Stimulated activated CD4-positive, alpha-beta T cell treated with anti-CD3 and anti-CD28 coated beads, Interleukin-12 subunit alpha, Interleukin-12 subunit beta, amount 100 ng/mL, for 4 hours (primary cell): Measurements from ENCODE around the gene NUDT12.

Source experiments
- DNase-seq: peaks from one replicate; pipeline ENCODE4 v3.0.0-alpha.2; 2020

The NUDT12 gene

GRCh38 chr5:103539376-103540330 lies 22.9 kb downstream of the NUDT12 start:
- DNase-seq: no peak

GRCh38 chr5:103532086-103532734 lies 30.4 kb downstream of the NUDT12 start:
- no peak for DNase-seq

DNA sequence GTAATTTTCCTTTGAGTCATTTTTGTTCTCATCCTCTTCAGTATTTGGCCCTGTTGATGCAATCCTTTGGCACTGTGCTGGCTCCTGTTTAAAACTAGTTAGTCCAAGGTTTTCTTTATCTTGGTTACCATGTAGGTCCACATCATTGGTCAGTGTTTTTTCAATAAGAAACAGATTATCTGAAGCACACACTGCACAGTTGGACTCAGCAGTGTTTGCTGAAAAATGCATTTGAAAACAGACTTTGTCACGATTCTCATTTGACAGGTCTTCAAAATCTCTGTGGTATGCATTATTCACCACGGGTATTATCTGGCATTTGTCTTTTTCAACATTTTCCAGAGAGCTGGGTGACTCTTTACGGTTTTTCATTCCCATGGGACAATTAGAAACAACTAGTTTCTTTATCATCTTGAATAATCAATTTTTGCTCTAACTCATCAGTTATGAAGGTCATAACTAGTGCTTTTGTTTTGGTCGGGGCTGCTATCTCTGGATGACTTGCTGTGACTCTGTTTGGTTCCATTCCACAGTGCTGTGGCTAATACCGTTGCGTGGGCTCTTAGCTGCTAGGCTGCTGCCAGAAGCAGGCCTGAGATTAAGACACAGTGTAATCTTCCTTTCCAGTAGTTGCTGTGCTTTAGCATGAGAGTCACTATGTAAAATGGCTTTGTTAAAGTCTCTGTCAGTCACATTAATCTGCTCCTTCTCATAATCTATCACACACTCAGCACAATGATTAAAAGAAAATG lies 36.2 kb downstream of the NUDT12 start:
- DNase-seq: no peak

DNA sequence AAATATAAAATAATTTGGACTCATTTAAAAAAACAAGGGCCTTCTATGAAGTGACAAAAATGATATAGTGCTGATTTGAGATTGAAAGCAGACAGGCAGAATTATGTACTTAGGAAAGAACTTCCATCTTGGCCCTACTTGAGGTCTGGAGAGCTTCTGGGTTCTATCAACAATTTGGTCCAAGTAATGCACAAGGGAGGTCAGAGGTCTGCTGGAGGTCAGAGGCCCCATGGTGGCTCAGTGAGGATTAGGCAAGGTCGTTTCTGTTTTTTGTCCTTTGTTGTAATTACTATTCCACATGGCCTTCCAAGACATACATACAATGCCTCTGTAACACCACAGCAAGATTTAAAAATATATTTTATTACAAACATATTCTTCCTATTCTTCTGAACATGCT lies 37.2 kb downstream of the NUDT12 start:
- DNase-seq: no peak

- no peak for DNase-seq
Observed at GRCh38 chr5:103523319-103523718, 39.3 kb downstream of the NUDT12 start.

- no peak for DNase-seq
Observed at GRCh38 chr5:103522586-103522985, 40.0 kb downstream of the NUDT12 start.

- DNase-seq: no peak
Observed at GRCh38 chr5:103519550-103519949, 43.0 kb downstream of the NUDT12 start.

GRCh38 chr5:103514371-103514770 lies 48.2 kb downstream of the NUDT12 start:
- DNase-seq: no peak

DNA sequence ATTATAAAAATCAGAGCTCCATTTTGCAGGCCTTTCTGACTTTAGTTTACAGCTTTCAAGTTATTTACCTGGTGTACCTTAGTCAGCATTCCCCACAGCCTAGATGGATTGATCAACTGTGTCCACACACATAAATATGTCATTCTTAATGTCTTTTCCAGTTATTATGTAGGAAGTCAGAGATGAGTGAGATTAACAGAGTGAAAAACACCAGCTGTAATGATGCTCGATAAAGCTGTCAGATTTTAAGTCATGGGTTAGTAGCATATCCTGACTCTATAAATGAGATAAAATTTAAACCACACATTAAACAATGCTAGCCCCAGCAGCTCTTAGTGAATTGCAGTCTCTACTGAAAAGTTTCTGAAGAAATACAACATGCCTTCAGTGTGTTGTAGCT lies 48.9 kb downstream of the NUDT12 start:
- no peak for DNase-seq

- no peak for DNase-seq
Observed at GRCh38 chr5:103512500-103512899, 50.1 kb downstream of the NUDT12 start.

DNA sequence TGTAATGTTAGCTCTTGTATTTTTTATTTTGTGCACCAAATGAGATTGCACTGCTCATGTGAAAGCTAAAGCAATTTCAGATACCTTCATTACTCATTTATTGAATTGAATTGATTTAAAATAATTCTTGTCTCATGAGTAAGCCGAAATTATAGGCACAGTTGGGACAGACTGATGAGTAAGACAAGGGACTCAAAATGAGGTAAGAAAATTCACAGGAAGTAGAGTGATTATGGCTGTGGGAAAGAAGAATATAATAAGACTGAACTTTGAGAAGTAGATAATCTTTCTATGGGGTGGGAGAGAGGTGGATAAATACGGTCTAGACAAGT lies 51.1 kb downstream of the NUDT12 start:
- no peak for DNase-seq

- DNase-seq: no peak
Observed at GRCh38 chr5:103510851-103511553, 51.6 kb downstream of the NUDT12 start.

DNA sequence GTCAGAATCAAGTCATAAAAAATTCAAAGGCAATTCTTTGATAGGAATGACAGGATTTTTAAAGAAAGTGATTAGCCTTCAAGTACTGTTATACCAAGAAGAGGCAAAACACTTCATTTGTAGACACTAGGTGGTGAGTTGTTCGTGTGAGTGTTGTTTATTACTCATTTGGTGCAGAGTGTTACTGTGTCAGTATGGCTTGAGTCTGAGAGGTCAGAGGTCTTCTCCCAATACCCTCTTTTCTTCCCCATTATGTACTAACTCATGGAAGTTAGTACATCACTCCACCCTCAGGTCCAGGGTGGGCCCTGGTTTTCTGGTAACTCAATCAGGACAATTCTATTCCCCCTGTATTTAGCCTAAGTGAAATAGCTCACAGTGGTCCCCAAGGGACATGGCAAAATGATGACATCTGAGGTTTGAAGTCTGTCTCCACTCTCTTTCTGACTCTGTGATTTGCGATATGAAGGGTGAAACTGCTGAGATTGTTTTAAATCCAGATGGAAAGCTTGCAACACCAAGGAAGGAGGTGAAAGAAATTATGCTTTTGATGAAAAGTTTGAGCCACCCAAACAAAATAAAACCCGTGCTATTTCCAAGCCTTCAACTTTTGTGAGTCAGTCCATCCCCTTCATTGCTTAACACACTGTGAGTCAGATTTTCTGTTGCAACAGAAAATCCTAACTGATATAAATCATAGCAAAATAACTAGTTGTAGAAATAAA lies 56.8 kb downstream of the NUDT12 start:
- no peak for DNase-seq

DNA sequence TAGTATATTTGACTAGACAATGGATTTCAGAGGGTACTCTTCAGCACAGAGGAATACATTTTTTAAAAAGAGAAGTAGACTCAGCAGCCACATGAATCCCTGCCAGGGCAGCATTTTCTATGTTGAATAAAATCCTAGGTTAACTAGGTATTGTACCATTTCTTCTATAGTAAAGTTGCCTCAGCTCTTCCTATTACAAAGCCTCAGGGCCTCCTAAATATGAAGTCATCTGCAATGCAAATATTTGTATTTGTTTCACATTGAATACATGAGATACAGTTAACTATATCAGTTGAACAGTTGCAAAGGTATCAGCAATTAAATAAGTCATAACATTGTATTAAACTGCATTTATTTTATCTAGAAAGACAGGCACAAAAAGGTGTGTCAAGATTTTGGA lies 59.5 kb downstream of the NUDT12 start:
- no peak for DNase-seq

GRCh38 chr5:103502662-103503061 lies 59.9 kb downstream of the NUDT12 start:
- no peak for DNase-seq
